Measurements from ENCODE around the gene ATP2C2.

ATP2C2 gene

GRCh38 chr16:84453061-84453752, 84.9 kb downstream of the ATP2C2 start:
- DNase-seq: no peak

DNA sequence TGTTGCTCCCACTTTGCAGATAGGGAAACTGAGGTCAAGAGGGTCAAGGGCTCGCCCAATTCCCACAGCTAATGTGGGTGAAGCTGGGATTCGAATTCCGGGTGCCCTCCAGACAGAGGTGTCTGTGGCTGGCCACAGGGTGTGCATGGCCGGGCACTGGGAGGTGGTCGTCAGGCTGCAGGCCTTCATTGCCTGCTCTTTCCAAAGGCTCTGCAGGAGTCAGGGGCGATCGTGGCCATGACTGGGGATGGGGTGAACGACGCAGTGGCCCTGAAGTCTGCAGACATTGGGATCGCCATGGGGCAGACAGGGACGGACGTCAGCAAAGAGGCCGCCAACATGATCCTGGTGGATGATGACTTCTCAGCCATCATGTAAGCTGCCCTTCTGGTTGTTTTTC, 86.3 kb downstream of the ATP2C2 start:
- no peak for DNase-seq

DNA sequence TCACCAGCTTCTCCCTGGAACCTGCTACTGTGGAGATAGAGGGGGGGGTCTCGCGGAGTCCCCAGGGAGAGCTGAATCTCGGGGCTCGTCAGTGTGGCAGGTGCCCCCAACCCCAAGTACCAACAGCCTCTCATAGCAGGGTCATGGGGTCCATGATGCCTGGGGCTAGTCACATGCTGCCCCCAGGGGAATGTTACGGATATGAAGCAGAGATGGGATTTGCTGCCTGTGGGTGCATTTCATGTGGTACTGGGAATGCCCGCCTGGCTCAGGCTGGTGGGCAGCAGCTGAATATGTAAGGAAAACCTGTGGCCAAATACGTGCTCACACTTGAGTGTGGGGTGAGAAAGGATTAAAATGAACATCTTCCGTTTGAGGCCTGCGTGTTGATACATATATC, 86.7 kb downstream of the ATP2C2 start:
- no peak for DNase-seq

DNA sequence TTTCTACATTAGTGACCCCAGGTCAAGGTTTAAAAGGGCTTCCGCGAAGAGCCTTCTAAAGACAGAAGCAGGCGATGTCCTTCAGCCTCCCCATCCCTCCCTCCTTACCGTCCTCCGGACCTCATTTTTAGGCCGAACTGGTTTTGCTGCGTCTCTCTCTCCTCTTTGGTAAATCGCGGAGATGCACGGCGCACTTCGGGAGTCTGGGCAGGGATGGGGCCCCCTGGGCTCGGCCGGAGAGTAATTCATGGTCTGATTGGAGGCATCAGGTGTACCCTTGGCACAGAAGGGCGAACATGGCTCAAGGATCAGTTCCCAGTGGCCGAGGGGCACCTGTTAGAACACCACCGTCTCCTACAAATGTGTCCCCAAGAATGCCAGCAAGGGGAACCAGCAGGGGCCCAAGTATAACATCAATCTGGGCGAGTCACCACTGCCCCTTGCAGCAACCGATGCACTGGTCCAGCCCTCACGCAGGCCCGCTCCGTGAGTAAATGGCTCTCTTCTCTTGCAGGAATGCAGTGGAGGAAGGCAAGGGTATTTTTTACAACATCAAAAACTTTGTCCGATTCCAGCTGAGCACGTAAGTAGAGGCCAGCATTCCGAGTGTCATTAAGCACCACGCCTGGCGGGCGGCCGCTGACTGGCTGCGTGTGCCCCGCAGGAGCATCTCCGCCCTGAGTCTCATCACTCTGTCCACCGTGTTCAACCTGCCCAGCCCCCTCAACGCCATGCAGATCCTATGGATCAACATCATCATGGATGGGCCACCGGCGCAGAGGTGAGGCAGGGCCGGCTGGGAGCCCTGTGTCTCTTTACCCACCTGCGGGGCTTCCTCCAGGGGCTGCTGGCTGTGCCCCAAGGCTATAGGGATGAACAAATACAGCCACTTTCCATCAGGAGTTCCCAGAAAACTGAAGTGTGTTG, 90.5 kb downstream of the ATP2C2 start:
- no peak for DNase-seq

- no peak for DNase-seq
Measured at GRCh38 chr16:84459533-84459894, 91.2 kb downstream of the ATP2C2 start.

- no peak for DNase-seq
Measured at GRCh38 chr16:84459941-84460405, 91.6 kb downstream of the ATP2C2 start.

DNA sequence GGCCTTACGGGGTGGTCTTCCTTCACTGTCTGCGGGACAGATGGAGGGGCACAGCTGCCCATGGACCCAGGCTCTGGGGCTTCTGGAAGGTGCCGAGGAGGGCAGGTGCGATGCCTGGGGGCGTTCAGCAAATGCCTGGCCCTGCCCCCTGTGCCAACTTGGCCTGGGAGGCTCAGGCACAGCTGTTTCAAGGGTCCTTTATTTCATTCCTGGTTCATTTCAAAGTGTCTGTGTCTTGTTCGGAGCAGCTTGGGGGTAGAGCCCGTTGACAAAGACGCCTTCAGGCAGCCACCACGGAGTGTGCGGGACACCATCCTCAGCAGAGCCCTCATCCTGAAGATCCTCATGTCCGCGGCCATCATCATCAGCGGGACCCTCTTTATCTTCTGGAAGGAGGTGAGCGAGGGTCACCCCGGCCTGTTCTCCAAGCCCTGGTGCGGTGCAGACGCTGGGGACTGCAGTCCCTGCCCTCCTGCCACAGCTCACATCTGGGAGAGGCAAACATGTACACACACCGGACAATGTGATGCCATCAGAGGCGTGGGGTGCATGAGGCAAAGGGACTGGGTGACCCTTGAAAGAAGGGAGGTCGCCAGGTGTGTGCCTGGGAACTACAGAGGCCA, 92.2 kb downstream of the ATP2C2 start:
- no peak for DNase-seq

DNA sequence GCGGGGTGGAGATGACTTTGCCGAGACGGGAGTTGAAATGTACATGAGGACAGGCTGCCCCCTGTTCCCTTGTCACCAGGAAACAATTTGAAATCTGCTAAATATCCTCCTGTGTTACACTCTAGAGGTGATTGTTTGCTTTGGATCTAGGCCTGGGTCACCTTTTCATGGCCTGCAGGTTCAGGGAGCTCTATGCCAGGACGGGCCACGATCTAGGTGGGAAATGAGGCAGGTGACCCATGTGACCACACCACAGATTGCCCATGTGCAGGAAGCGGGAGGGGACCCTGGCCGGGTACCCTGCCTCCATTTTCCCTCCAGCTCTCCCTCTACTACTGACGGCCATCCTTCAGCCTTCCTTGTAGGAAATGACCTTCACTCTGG, 92.7 kb downstream of the ATP2C2 start:
- DNase-seq: no peak

DNA sequence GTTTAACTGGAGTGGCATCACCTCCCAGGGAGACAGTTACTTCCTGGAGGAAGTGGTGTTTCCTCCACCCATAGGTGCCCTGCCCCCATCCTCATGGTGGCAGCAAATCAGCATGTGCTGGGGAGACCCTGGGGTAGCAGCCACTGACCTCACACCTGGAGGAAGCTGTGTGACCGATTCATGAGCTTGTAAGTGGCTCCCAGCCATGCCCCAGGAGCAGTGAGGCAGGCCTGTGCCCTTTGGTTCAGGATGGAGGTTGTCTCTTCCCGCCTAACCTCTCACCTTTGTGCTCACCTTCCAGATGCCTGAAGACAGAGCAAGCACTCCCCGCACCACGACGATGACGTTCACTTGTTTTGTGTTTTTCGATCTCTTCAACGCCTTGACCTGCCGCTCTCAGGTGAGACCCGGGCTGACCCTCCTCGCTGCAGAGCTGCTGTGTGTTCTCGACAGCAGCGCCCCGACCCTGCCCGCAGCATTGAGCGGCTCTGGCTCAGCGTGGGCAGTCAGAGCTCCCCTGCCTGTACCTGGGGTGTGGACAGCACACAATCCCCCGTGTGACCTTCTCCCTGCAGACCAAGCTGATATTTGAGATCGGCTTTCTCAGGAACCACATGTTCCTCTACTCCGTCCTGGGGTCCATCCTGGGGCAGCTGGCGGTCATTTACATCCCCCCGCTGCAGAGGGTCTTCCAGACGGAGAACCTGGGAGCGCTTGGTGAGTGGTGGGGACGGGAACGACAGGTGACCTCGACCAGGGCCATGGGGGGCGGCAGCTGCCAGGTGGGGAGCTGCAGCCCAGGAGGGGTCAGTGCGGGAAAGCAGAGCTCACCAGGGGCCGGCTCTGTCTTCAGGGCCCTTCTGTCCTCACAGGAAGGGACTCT, 93.3 kb downstream of the ATP2C2 start:
- DNase-seq: no peak

DNA sequence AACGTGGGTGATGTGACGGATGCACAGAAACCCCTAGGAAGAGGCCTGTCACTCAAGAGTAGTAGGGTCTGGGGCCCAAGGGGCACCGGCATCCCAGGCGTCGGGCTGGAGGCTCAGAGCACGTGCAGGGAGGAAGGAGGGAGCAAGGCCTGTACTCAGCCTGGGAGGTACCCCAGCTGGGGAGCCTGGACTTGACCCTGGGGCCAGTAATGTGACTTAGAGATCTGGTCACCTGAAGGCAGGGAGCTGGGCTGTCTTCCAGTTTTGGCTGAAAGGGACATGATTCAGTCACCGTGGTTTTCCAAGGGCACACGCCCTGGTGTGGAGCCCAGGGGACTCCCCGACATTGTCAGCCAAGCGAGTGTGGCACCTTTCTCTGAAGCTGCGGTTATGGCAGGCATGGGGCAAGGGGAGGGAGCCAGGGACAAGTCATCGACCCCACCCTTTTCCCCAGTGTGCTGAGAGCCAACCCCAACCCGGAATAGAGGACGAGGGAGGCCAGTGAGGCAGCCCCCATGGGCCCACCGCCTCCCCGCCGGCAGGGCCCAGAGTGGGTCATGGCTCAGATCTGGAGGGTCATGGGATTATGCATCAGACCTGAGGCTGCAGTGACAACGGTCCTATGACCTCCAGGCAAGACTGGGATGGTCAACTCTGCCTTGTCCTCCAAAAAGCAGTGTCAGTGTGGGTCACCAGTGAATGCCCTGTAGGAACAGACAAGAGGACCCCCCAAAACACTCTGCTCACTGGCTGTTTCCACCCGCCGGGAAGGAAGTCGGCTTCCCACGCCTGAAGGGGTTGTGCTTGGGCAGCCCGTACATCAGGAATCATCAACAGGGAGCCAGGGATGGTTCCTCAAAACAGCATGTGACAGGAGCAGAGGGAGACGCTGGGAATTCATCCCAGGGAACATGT, 94.2 kb downstream of the ATP2C2 start:
- no peak for DNase-seq

DNA sequence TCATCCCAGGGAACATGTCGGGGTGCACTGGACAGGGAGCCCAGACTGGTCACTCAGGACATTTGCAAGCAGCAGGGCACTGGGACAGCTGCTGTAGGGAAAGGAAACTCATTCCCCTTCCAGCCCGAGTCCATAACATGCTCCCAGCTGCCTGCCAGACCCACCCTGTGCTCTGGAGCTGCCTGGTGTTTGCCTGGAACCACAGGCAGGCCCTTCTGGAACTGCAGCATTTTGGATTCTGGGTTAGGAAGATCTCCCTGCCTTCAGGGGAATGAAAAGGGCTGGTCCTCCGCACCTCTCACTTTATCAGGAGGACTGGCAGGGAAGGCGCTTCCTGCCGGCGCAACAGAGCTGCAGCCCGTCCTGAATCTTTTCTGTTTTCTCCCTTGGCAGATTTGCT, 94.9 kb downstream of the ATP2C2 start:
- DNase-seq: no peak

- DNase-seq: no peak
Measured at GRCh38 chr16:84464116-84464515, 95.8 kb downstream of the ATP2C2 start.

GRCh38 chr16:84465154-84465553, 96.8 kb downstream of the ATP2C2 start:
- DNase-seq: no peak

DNA sequence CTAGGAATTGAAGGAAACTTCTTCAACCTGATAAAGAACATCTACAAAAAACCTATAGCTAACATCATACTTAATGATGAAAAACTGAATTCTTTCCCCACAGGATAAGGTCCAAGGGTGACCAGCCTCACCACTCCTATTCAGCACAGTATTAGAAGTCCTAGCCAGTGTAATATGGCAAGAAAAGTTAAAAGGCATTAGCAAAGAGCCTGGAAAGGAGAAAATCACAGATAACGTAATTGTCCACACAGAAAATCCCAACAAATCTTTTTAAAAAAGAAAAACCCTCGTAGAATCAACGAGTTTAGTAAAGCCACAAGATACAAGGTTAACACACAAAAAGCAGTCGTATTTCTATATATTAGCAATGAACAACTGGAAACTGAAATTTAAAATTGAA, 98.4 kb downstream of the ATP2C2 start:
- no peak for DNase-seq

GRCh38 chr16:84467256-84467655, 98.9 kb downstream of the ATP2C2 start:
- DNase-seq: no peak

GRCh38 chr16:84467709-84468108, 99.4 kb downstream of the ATP2C2 start:
- DNase-seq: no peak

DNA sequence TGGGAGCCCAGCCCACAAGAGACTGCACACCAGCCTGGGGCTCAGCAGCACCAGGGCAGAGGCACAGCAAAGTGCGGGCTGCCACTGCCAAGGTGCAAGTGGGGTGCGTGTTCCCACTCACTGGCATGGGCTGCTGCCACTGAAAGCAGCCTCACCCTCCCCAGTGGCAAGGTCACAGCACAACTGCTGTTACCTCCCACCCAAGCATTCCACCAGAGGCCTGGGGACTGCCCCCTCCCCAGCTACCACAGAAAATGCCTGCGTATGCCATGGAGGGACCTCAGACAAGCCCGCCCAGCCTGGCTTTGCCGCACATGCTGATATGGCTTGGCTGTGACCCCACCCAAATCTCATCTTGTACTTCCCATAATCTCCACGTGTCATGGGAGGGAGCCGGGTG, 103.0 kb downstream of the ATP2C2 start:
- no peak for DNase-seq

GRCh38 chr16:84471966-84472365, 103.6 kb downstream of the ATP2C2 start:
- no peak for DNase-seq

DNA sequence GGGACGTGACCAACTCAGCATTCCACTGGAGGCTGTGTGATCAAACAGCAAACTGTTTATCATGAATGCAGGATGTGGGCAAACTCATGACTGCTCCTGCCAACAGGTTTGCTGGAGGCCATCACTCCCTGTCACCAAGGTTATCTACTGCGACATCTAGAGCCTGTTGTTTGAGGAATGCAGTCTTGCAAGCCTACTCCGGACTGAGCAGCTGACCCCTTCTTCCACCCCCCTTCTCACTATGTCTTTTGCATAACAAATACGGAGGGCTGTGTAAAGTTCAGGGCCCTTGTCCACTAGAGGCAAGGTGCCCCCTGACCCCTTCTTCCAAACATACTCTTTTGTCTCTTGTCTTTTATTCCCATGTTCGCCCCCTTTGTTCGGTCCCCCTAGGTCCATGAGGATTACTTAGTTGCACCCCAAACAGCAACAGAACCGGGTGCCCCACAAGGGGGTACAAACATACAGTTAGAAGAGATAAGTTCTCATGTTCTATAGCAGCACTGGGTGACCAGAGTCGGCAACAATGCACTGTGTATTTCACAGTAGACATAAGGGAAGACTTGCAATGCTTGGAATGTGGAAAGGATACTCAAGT, 107.4 kb downstream of the ATP2C2 start:
- DNase-seq: no peak

DNA sequence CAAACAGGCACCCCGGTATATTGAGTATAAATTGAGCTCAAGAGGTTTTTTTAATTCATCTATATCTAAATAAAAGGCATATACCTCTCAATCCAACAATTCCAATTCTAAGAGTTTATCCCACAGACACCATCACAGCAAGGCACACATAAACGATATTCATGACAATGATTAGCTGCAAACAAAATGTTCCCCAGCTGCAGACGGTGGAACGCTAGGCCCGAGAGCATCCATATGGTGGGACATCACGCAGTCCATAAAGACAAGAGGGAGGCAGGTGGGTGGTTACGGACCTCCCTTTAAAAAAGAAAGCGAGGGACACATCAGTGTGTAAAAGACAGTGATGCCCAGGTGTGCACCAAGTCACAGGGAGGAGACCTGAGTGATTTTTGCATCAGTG, 108.1 kb downstream of the ATP2C2 start:
- no peak for DNase-seq

DNA sequence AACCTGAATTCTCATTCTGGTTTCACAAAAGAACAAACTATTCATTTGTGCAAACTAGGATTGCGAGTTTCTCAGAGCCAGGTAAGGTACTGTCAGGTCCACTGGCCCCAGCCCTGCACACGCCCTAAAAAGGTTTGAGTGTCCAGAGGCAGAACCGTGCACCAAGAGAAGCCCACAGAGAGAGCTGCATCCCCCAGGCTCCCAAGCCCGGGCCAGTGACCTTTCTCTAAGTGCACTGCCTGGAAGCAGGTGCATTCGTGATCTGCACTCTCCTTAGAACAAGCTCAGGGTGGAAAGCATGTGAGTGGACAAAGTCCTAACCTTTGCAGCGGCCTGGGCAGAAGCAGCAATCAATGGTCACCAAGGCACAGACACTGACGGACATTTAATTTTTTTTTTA, 109.3 kb downstream of the ATP2C2 start:
- DNase-seq: no peak
